K562 (cell line): ENCODE results near the gene SUSD3. TPM values are rescaled to one million over a fixed set of nuclear protein-coding genes. Genes with fewer than 3 reads are reported as not detected.

Experiments
- ARID3B ChIP-seq: fragments of 250-450 bp; sonication (Bioruptor Pico); IDR thresholded peaks from 2 replicates; pipeline ENCODE4 v1.4.0; 2020; ENCODE audit warnings: borderline replicate concordance
- DEAF1 ChIP-seq: fragments of 450-650 bp; formaldehyde crosslinking; IDR thresholded peaks from 2 replicates; pipeline ENCODE4 v1.4.0; 2020; ENCODE audit warnings: mild to moderate bottlenecking, moderate library complexity
- DNMT1 ChIP-seq: fragments of 450-650 bp; IDR thresholded peaks from 2 replicates; pipeline ENCODE4 v1.6.1; 2016; ENCODE audit warnings: antibody characterized with exemption, mild to moderate bottlenecking
- HMG20A ChIP-seq: fragments of 450-650 bp; formaldehyde crosslinking; conservative IDR thresholded peaks from 2 replicates; pipeline ENCODE4 v1.4.0; 2020; ENCODE audit warnings: mild to moderate bottlenecking, mixed read lengths
- HNRNPK ChIP-seq: fragments of 200-400 bp; formaldehyde crosslinking; IDR thresholded peaks from one replicate; pipeline ENCODE4 v1.6.1; 2018; ENCODE audit warnings: mild to moderate bottlenecking, low read depth, low read length; ENCODE audit not compliant: poor library complexity, severe bottlenecking
- ILF3 ChIP-seq: fragments of 450-650 bp; IDR thresholded peaks from 2 replicates; pipeline ENCODE4 v1.6.1; 2018; ENCODE audit warnings: antibody characterized with exemption, mild to moderate bottlenecking, moderate library complexity, borderline replicate concordance
- MAZ ChIP-seq, 2 experiments: fragments of 450-650 bp in 1 of 2; sonication (generic) in 1 of 2; formaldehyde crosslinking; IDR thresholded peaks in 1 of 2; conservative IDR thresholded peaks in 1 of 2; 2 replicates each; pipeline versions ENCODE4 v1.4.0 to v1.5.0; 2020; ENCODE audit warnings: mild to moderate bottlenecking in 1 of 2, missing genetic modification reagents in 1 of 2
- POLR2AphosphoS2 ChIP-seq: IDR thresholded peaks from 2 replicates; pipeline ENCODE4 v1.6.1; 2012; ENCODE audit warnings: low read length, improper control_type of control experiment
- PTRF ChIP-seq: fragments of 450-650 bp; IDR thresholded peaks from 2 replicates; pipeline ENCODE4 v1.6.1; 2016; ENCODE audit warnings: mild to moderate bottlenecking, missing genetic modification characterization, missing compliant biosample characterization
- RAD21 ChIP-seq, 2 experiments: fragments of 250-450 bp in 1 of 2; fragments of 450-650 bp in 1 of 2; sonication (Bioruptor Pico) in 1 of 2; formaldehyde crosslinking in 1 of 2; IDR thresholded peaks in 1 of 2; conservative IDR thresholded peaks in 1 of 2; 2 replicates each; pipeline versions ENCODE4 v1.4.0 to v1.8.0; 2020 to 2022; ENCODE audit warnings: mild to moderate bottlenecking in 2 of 2, moderate library complexity in 1 of 2
- SIN3A ChIP-seq, 2 experiments: fragments of 150-350 bp in 1 of 2; IDR thresholded peaks; 2 replicates each; pipeline ENCODE4 v1.6.1; 2011 to 2016; ENCODE audit warnings: borderline replicate concordance in 2 of 2, low read depth in 2 of 2, low read length in 2 of 2, mild to moderate bottlenecking in 2 of 2, moderate library complexity in 2 of 2; ENCODE audit not compliant: control insufficient read depth in 1 of 2
- XRCC5 ChIP-seq: fragments of 200-400 bp; formaldehyde crosslinking; IDR thresholded peaks from 2 replicates; pipeline ENCODE4 v1.6.1; 2017; ENCODE audit warnings: low read depth, mild to moderate bottlenecking, low read length
- ZBTB1 ChIP-seq: sonication (generic); formaldehyde crosslinking; IDR thresholded peaks from 2 replicates; pipeline ENCODE4 v1.8.1; 2023; ENCODE audit warnings: missing genetic modification reagents, low read depth, mild to moderate bottlenecking, borderline replicate concordance
- ZFP36 ChIP-seq: fragments of 150-350 bp; IDR thresholded peaks from 2 replicates; pipeline ENCODE4 v1.6.1; 2018; ENCODE audit warnings: low read length, low read depth; ENCODE audit not compliant: partially characterized antibody
- ZNF280A ChIP-seq: fragments of 450-650 bp; IDR thresholded peaks from 2 replicates; pipeline ENCODE4 v1.6.1; 2018; ENCODE audit warnings: mild to moderate bottlenecking, low read depth; ENCODE audit not compliant: partially characterized antibody
- ZNF395 ChIP-seq: fragments of 200-800 bp; sonication (Bioruptor generic); IDR thresholded peaks from 2 replicates; pipeline ENCODE4 v1.6.1; 2017; ENCODE audit warnings: missing genetic modification characterization, missing compliant biosample characterization
- ZNF740 ChIP-seq, 3 experiments: fragments of 200-800 bp in 1 of 3; sonication (Bioruptor generic) in 1 of 3; sonication (generic) in 1 of 3; formaldehyde crosslinking in 1 of 3; IDR thresholded peaks; 2 replicates each; pipeline versions ENCODE4 v1.6.1 to v1.8.0; 2016 to 2022; ENCODE audit warnings: mild to moderate bottlenecking in 2 of 3, missing compliant biosample characterization in 2 of 3, missing genetic modification characterization in 2 of 3, missing genetic modification reagents in 1 of 3
- polyA plus RNA-seq, 8 experiments: library from polyadenylated mRNA; depleted of rRNA in 4 of 8; stranded (reverse) in 5 of 8; unstranded in 3 of 8; fragments of >200 nt; fragmentation: Nextera tagmentation in 2 of 8; fragmentation: Illumina TruSeq in 1 of 8; extraction: Ambion mirVana in 2 of 8; extraction: Trizol in 1 of 8; gene quantifications; 2 replicates each; pipeline versions ENCODE4 v1.2.1 to v1.2.3, GENCODE V29; 2011 to 2014; ENCODE audit warnings: inconsistent platforms in 1 of 8, missing spikeins in 1 of 8
- total RNA-seq, 7 experiments: library from RNA; depleted of rRNA in 6 of 7; stranded (reverse); fragments of >200 nt in 6 of 7; fragmentation: Illumina TruSeq in 2 of 7; extraction: Trizol in 2 of 7; gene quantifications; 2 replicates each; pipeline versions ENCODE4 v1.2.1 to v1.2.3, GENCODE V29; 2011 to 2021; ENCODE audit warnings: low replicate concordance in 1 of 7

SUSD3 gene
- total and polyA plus RNA-seq, 9 of the 15 experiments (the other 6 are each of a cell fraction or from before 2014, with no cell fraction given) = 1.3 to 21.7 (median 11.4) TPM

- TF ChIP-seq ZNF395 (CRISPR knock-in tag) (no peak), ZNF280A (no peak), DNMT1 (no peak), XRCC5 (no peak), DEAF1 (no peak), POLR2AphosphoS2 (no peak), ZFP36 (no peak), RAD21 (CRISPR knock-in tag; conservative IDR thresholded peaks at IDR 0.05 in 1 of 2, IDR thresholded peaks at IDR 0.05 in 1 of 2) (no peak; a peak in 1 of 4 replicates), ARID3B (CRISPR knock-in tag) (no peak), MAZ (CRISPR knock-in tag; conservative IDR thresholded peaks at IDR 0.05 in 1 of 2, IDR thresholded peaks at IDR 0.05 in 1 of 2) (peak; percentile 7 to 47; a peak in 1 of 4 replicates), PTRF (tag) (no peak), SIN3A (IDR thresholded peaks at IDR 0.05; ENCODE audit: borderline replicate concordance in 2 of 2, control insufficient read depth in 1 of 2, low read depth in 2 of 2, low read length in 2 of 2) (peak in 1 of 2 experiments; percentile 32; a peak in 1 of 4 replicates), ZBTB1 (CRISPR knock-in tag) (no peak), HNRNPK (no peak), ILF3 (no peak), HMG20A (no peak), ZNF740 (CRISPR knock-in tag; IDR thresholded peaks at IDR 0.05) (0 out of 2 replicates have a peak, but pooled peaks have one; percentile 12), ZNF740 (tag; IDR thresholded peaks at IDR 0.05) (no peak)
These were observed 75.7 kb downstream of the SUSD3 start, which contains the start of gene NINJ1 (continued) for GRCh38 chr9:93134015-93134739.
